Tongue (tissue), 2 donors: ENCODE data around the gene WDR82. TPM values are rescaled to one million over a fixed set of nuclear protein-coding genes. Genes with fewer than 3 reads are reported as not detected.
A peak's percentile ranks its signal among the peaks of the same experiment; 100 is the strongest.
"Not testable (repeated sequence)": the region's sequence is repeated elsewhere in the genome, so short reads cannot be mapped to it uniquely, and the experiment has no call there.

Experiments used
- DNase-seq: peaks from one replicate; pipeline ENCODE4 v3.0.0-alpha.2; 2015
- total RNA-seq: library from RNA; depleted of rRNA; stranded (reverse); fragments of >200 nt; gene quantifications from one replicate; pipeline ENCODE4 v1.2.3, GENCODE V29; 2014

Gene WDR82
- total RNA-seq, 1 donor from 2014 or later: 95.1 TPM

- no peak for DNase-seq
These were observed 10.9 kb upstream of the WDR82 start for GRCh38 chr3:52289338-52289746.

- no peak for DNase-seq
These were observed 10.2 kb upstream of the WDR82 start for GRCh38 chr3:52288674-52289073.

- DNase-seq: no peak
These were observed 8.3 kb upstream of the WDR82 start for GRCh38 chr3:52286777-52287110.

GRCh38 chr3:52284051-52284450 is 5.6 kb upstream of the WDR82 start:
- not testable (repeated sequence) for DNase-seq

GRCh38 chr3:52283306-52283705 is 4.9 kb upstream of the WDR82 start:
- DNase-seq: no peak

- DNase-seq: no peak
These were observed 3.7 kb upstream of the WDR82 start for GRCh38 chr3:52281981-52282801.

- DNase-seq: peak; percentile 93
These were observed 1.6 kb upstream of the WDR82 start for GRCh38 chr3:52280050-52280461.

- no peak for DNase-seq
These were observed 1.1 kb upstream of the WDR82 start for GRCh38 chr3:52279596-52279995.

GRCh38 chr3:52277972-52278509 is 408 bp downstream of the WDR82 start:
- DNase-seq: no peak

GRCh38 chr3:52277071-52277964 is 1.1 kb downstream of the WDR82 start:
- DNase-seq: peak; percentile 78

GRCh38 chr3:52274781-52275180 is 3.7 kb downstream of the WDR82 start:
- DNase-seq: not testable (repeated sequence)

GRCh38 chr3:52272831-52273230 is 5.6 kb downstream of the WDR82 start:
- DNase-seq: no peak

- DNase-seq: not testable (repeated sequence)
These were observed 6.3 kb downstream of the WDR82 start for GRCh38 chr3:52272172-52272571.

- DNase-seq: no peak
These were observed 8.1 kb downstream of the WDR82 start for GRCh38 chr3:52270252-52270754.

GRCh38 chr3:52269776-52270175 is 8.7 kb downstream of the WDR82 start:
- no peak for DNase-seq

- DNase-seq: no peak
These were observed 10.4 kb downstream of the WDR82 start for GRCh38 chr3:52268036-52268435.

- DNase-seq: no peak
These were observed 13.1 kb downstream of the WDR82 start for GRCh38 chr3:52265387-52265786.

- no peak for DNase-seq
These were observed 16.0 kb downstream of the WDR82 start for GRCh38 chr3:52262447-52262846.

GRCh38 chr3:52259448-52259847 is 19.0 kb downstream of the WDR82 start:
- DNase-seq: no peak

GRCh38 chr3:52259035-52259434 is 19.4 kb downstream of the WDR82 start:
- DNase-seq: no peak

- DNase-seq: no peak
These were observed 20.5 kb downstream of the WDR82 start for GRCh38 chr3:52257911-52258310.

GRCh38 chr3:52256622-52257021 is 21.8 kb downstream of the WDR82 start:
- DNase-seq: no peak

- DNase-seq: no peak
These were observed 22.3 kb downstream of the WDR82 start for GRCh38 chr3:52256159-52256558.
